ENCODE data around the gene HRG.
"Not testable (repeated sequence)": the region's sequence is repeated elsewhere in the genome, so short reads cannot be mapped to it uniquely, and the experiment has no call there.

HRG gene

GRCh38 chr3:186665625-186666188 is at the start of gene HRG:
Gene HRG, plus strand, starts transcription at chr3:186666014. Its CDS starts 18 bp downstream, at chr3:186666032.
- DNase-seq: no peak

- DNase-seq: no peak
Observed at GRCh38 chr3:186616299-186616617, 49.6 kb upstream of the HRG start.

- DNase-seq: peak; percentile 94
Observed at GRCh38 chr3:186617036-186617946, 48.5 kb upstream of the HRG start.

GRCh38 chr3:186618318-186618938 is 47.4 kb upstream of the HRG start:
- DNase-seq: no peak

GRCh38 chr3:186619787-186620212 is 46.0 kb upstream of the HRG start:
- DNase-seq: no peak

- no peak for DNase-seq
Observed at GRCh38 chr3:186620213-186621092, 45.4 kb upstream of the HRG start.

- DNase-seq: no peak
Observed at GRCh38 chr3:186621894-186622650, 43.7 kb upstream of the HRG start.

GRCh38 chr3:186622651-186623310 is 43.0 kb upstream of the HRG start:
- no peak for DNase-seq

GRCh38 chr3:186624598-186624997 is 41.2 kb upstream of the HRG start:
- no peak for DNase-seq

GRCh38 chr3:186625600-186626042 is 40.2 kb upstream of the HRG start:
- no peak for DNase-seq

- DNase-seq: no peak
Observed at GRCh38 chr3:186626254-186626847, 39.5 kb upstream of the HRG start.

GRCh38 chr3:186627852-186628414 is 37.9 kb upstream of the HRG start:
- no peak for DNase-seq

- peak; percentile 73 for DNase-seq
Observed at GRCh38 chr3:186628756-186629155, 37.1 kb upstream of the HRG start.

- DNase-seq: no peak
Observed at GRCh38 chr3:186630950-186631641, 34.7 kb upstream of the HRG start.

GRCh38 chr3:186633481-186633880 is 32.3 kb upstream of the HRG start:
- DNase-seq: no peak

- not testable (repeated sequence) for DNase-seq
Observed at GRCh38 chr3:186634207-186634606, 31.6 kb upstream of the HRG start.

GRCh38 chr3:186635532-186635931 is 30.3 kb upstream of the HRG start:
- no peak for DNase-seq

GRCh38 chr3:186636536-186636935 is 29.3 kb upstream of the HRG start:
- DNase-seq: no peak

- DNase-seq: peak; percentile 46
Observed at GRCh38 chr3:186637686-186638085, 28.1 kb upstream of the HRG start.

GRCh38 chr3:186638259-186638658 is 27.6 kb upstream of the HRG start:
- DNase-seq: no peak

All from hematopoietic multipotent progenitor cell treated with erythropoietin and hydrocortisone succinate and interleukin-3 and kit ligand, for 4 days (in vitro differentiated cells).